Measurements from ENCODE around the gene RXRB.

GRCh38 chr6:33211136-33211535 lies 10.7 kb upstream of the RXRB start:
- TF ChIP-seq POLR2A (IDR thresholded peaks at IDR 0.05; ENCODE audit: low read length): no peak
- TF ChIP-seq GATA1 (IDR thresholded peaks at IDR 0.05; ENCODE audit: low read depth, low read length): no peak
